GM23338 (cell line): ENCODE data around the gene NFIC. TPM values are rescaled to one million over a fixed set of nuclear protein-coding genes. Genes with fewer than 3 reads are reported as not detected.

Source experiments
- ETS1 ChIP-seq: IDR thresholded peaks from 2 replicates; pipeline ENCODE4 v1.6.1; 2016; ENCODE audit warnings: antibody characterized with exemption
- EZH2 ChIP-seq: fragments of 200-600 bp; sonication (generic); IDR thresholded peaks from one replicate; pipeline ENCODE4 v1.8.0; 2017; ENCODE audit warnings: antibody characterized with exemption, mild to moderate bottlenecking, low read depth; ENCODE audit not compliant: unreplicated experiment
- JUNB ChIP-seq: IDR thresholded peaks from one replicate; pipeline ENCODE4 v1.6.1; 2016; ENCODE audit warnings: antibody characterized with exemption; ENCODE audit not compliant: unreplicated experiment
- POLR2AphosphoS5 ChIP-seq: IDR thresholded peaks from 2 replicates; pipeline ENCODE4 v1.6.1; 2016; ENCODE audit warnings: antibody characterized with exemption, low read depth
- ZNF331 ChIP-seq: fragments of 250-450 bp; sonication (Bioruptor Pico); IDR thresholded peaks from 2 replicates; pipeline ENCODE4 v1.5.0; 2020; ENCODE audit warnings: low read depth, mild to moderate bottlenecking, moderate library complexity
- ZNF462 ChIP-seq: fragments of 250-450 bp; sonication (Bioruptor Pico); IDR thresholded peaks from 2 replicates; pipeline ENCODE4 v1.5.0; 2020; ENCODE audit warnings: mild to moderate bottlenecking, moderate library complexity
- polyA plus RNA-seq: library from polyadenylated mRNA; unstranded; fragments of >200 nt; fragmentation: Nextera tagmentation; extraction: Ambion mirVana; gene quantifications from 2 replicates; pipeline ENCODE4 v1.2.1, GENCODE V29; 2016
- total RNA-seq: library from RNA; depleted of rRNA; stranded (reverse); fragments of >200 nt; shearing (Covaris generic); gene quantifications from 2 replicates; pipeline ENCODE4 v1.2.3, GENCODE V29; 2014

Gene NFIC
- total and polyA plus RNA-seq, 2 experiments from 2014 or later: 1.3 to 5.3 TPM

GRCh38 chr19:3401004-3401768 is 34.8 kb downstream of the NFIC start (continued):
- TF ChIP-seq ZNF462 (CRISPR knock-in tag) (no peak), POLR2AphosphoS5 (no peak), JUNB (no peak), ZNF331 (CRISPR knock-in tag) (no peak), ETS1 (no peak), EZH2 (no peak)
